ENCODE results near the gene ASPHD2.

DNA sequence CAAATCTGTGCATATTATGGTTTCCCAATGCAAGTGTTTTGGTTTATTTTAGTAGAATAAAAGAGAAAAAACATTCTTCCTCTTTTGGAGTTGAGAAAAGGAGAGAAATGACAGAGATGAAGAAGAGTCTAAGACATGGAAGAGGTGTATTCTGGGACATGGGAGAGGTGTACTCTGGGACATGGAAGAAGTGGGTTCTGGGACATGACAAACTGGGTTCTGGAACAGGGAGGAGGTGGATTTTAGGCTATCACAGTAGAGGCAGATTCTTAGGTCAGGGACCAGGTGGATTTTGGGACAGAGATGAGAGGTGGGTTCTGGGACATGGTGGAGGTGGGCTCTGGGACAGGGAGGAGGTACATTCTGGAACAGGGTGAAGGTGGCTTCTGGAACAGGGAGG, 2.1 kb upstream of the ASPHD2 start:
- TF ChIP-seq CREB5 (CRISPR knock-in tag; IDR thresholded peaks at IDR 0.05; ENCODE audit: low read depth) (no peak), PATZ1 (CRISPR knock-in tag; IDR thresholded peaks at IDR 0.05; ENCODE audit: borderline replicate concordance) (no peak), ZNF70 (CRISPR knock-in tag; IDR thresholded peaks at IDR 0.05) (no peak), ZNF8 (CRISPR knock-in tag; IDR thresholded peaks at IDR 0.05) (no peak), ARNTL (CRISPR knock-in tag; IDR thresholded peaks at IDR 0.05; ENCODE audit: borderline replicate concordance, low read depth) (no peak)
- TF ChIP-seq, protein P1, sequence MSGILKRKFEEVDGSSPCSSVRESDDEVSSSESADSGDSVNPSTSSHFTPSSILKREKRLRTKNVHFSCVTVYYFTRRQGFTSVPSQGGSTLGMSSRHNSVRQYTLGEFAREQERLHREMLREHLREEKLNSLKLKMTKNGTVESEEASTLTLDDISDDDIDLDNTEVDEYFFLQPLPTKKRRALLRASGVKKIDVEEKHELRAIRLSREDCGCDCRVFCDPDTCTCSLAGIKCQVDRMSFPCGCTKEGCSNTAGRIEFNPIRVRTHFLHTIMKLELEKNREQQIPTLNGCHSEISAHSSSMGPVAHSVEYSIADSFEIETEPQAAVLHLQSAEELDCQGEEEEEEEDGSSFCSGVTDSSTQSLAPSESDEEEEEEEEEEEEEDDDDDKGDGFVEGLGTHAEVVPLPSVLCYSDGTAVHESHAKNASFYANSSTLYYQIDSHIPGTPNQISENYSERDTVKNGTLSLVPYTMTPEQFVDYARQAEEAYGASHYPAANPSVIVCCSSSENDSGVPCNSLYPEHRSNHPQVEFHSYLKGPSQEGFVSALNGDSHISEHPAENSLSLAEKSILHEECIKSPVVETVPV (CRISPR knock-in tag; IDR thresholded peaks at IDR 0.05), result no peak
